ENCODE measurements around the gene MTMR10. TPM values are rescaled to one million over a fixed set of nuclear protein-coding genes. Genes with fewer than 3 reads are reported as not detected.

Gene MTMR10
- total and polyA plus RNA-seq, 2 donors: 17.2 to 19.8 TPM

GRCh38 chr15:31031471-31032067 is 40.1 kb upstream of the MTMR10 start:
- no peaks in the 10 kb centered on the region for H3K27me3 ChIP-seq (ENCODE audit: control insufficient read depth in 2 of 2, insufficient read depth in 1 of 2, low read length in 1 of 2)
- WGBS: 97% methylated on average over 3 of the region's 3 CpGs
- no peaks in the 10 kb centered on the region for H3K9me3 ChIP-seq (ENCODE audit: control insufficient read depth in 2 of 2, insufficient read depth in 1 of 2, low read length in 1 of 2)
- no peak for DNase-seq (ENCODE audit: low read depth in 6 of 9, low spot score in 9 of 9)
- H3K4me3 ChIP-seq (ENCODE audit: low read length in 2 of 2): no peak overlapping the region
- no peak overlapping the region for H3K27ac ChIP-seq (ENCODE audit: low read depth in 1 of 2, low read length in 1 of 2)
- H3K4me1 ChIP-seq (ENCODE audit: control insufficient read depth in 2 of 2, insufficient read depth in 2 of 2, low read length in 2 of 2): no peaks in the 10 kb centered on the region
- no peaks in the 10 kb centered on the region for H3K36me3 ChIP-seq (ENCODE audit: control insufficient read depth in 2 of 2, insufficient read depth in 2 of 2, low read length in 1 of 2)

DNA sequence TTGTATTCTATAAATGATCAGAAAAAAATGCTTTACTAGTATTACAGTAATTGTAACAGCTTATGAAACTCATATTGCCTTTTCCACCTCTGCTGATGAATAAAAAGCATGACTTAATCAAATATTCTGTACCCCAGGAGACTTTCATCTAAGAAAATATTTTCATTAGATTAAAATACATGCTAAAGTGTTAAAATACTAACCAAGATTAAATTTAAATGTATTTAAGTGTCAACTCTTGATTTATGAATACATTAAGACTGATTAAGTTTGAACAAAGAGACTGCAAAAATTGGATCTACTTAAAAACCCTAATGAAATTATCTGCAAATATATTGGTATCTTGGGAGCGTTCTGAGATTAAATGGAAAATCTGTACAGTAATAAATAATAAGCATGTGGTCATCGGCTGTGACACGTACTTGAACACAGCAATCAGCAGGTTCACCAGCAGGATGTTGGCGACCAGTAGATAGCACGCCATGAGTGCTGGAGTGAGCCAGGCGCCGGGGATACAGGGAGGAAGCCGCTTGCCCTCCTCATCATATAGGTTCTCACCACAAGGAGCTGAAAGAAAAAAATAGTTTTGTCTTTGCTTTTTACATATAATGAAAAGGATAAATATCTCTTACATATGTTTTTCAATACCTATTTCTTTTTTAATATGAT is 36.6 kb upstream of the MTMR10 start:
- Histone ChIP-seq H3K27me3 (ENCODE audit: control insufficient read depth in 2 of 2, insufficient read depth in 1 of 2, low read length in 1 of 2) (no peaks in the 10 kb centered on the region), H3K4me3 (ENCODE audit: low read length in 2 of 2) (no peak overlapping the region), H3K36me3 (ENCODE audit: control insufficient read depth in 2 of 2, insufficient read depth in 2 of 2, low read length in 1 of 2) (no peaks in the 10 kb centered on the region), H3K27ac (ENCODE audit: low read depth in 1 of 2, low read length in 1 of 2) (no peak overlapping the region), H3K4me1 (ENCODE audit: control insufficient read depth in 2 of 2, insufficient read depth in 2 of 2, low read length in 2 of 2) (no peaks in the 10 kb centered on the region), H3K9me3 (ENCODE audit: control insufficient read depth in 2 of 2, insufficient read depth in 1 of 2, low read length in 1 of 2) (no peaks in the 10 kb centered on the region)
- DNase-seq (ENCODE audit: low read depth in 6 of 9, low spot score in 9 of 9): no peak
- 39% methylated on average over 8 of the region's 8 CpGs for WGBS

- no peak for DNase-seq (ENCODE audit: low read depth in 6 of 9, low spot score in 9 of 9)
- 98% methylated on average over 25 of the region's 25 CpGs for WGBS
- Histone ChIP-seq H3K27ac (ENCODE audit: low read depth in 1 of 2, low read length in 1 of 2) (no peak overlapping the region), H3K27me3 (ENCODE audit: control insufficient read depth in 2 of 2, insufficient read depth in 1 of 2, low read length in 1 of 2) (no peaks in the 10 kb centered on the region), H3K36me3 (ENCODE audit: control insufficient read depth in 2 of 2, insufficient read depth in 2 of 2, low read length in 1 of 2) (no peaks in the 10 kb centered on the region), H3K4me1 (ENCODE audit: control insufficient read depth in 2 of 2, insufficient read depth in 2 of 2, low read length in 2 of 2) (no peaks in the 10 kb centered on the region), H3K4me3 (ENCODE audit: low read length in 2 of 2) (no peak overlapping the region), H3K9me3 (ENCODE audit: control insufficient read depth in 2 of 2, insufficient read depth in 1 of 2, low read length in 1 of 2) (no peaks in the 10 kb centered on the region)
Measured at GRCh38 chr15:31025996-31026395, 34.6 kb upstream of the MTMR10 start.

- Histone ChIP-seq H3K4me3 (ENCODE audit: low read length in 2 of 2) (no peak overlapping the region), H3K36me3 (ENCODE audit: control insufficient read depth in 2 of 2, insufficient read depth in 2 of 2, low read length in 1 of 2) (no peaks in the 10 kb centered on the region), H3K4me1 (ENCODE audit: control insufficient read depth in 2 of 2, insufficient read depth in 2 of 2, low read length in 2 of 2) (no peaks in the 10 kb centered on the region), H3K27ac (ENCODE audit: low read depth in 1 of 2, low read length in 1 of 2) (no peak overlapping the region), H3K9me3 (ENCODE audit: control insufficient read depth in 2 of 2, insufficient read depth in 1 of 2, low read length in 1 of 2) (no peaks in the 10 kb centered on the region), H3K27me3 (ENCODE audit: control insufficient read depth in 2 of 2, insufficient read depth in 1 of 2, low read length in 1 of 2) (no peaks in the 10 kb centered on the region)
- WGBS: 76% methylated on average over 3 of the region's 3 CpGs
- DNase-seq (ENCODE audit: low read depth in 6 of 9, low spot score in 9 of 9): no peak
Measured at GRCh38 chr15:31024979-31025378, 33.6 kb upstream of the MTMR10 start.

GRCh38 chr15:31024330-31024729 is 32.9 kb upstream of the MTMR10 start:
- DNase-seq (ENCODE audit: low read depth in 6 of 9, low spot score in 9 of 9): peak in 1 of 9 donors; percentile 6
- H3K27ac ChIP-seq (ENCODE audit: low read depth in 1 of 2, low read length in 1 of 2): no peak overlapping the region
- H3K4me3 ChIP-seq (ENCODE audit: low read length in 2 of 2): no peak overlapping the region
- no peaks in the 10 kb centered on the region for H3K4me1 ChIP-seq (ENCODE audit: control insufficient read depth in 2 of 2, insufficient read depth in 2 of 2, low read length in 2 of 2)
- no peaks in the 10 kb centered on the region for H3K27me3 ChIP-seq (ENCODE audit: control insufficient read depth in 2 of 2, insufficient read depth in 1 of 2, low read length in 1 of 2)
- H3K36me3 ChIP-seq (ENCODE audit: control insufficient read depth in 2 of 2, insufficient read depth in 2 of 2, low read length in 1 of 2): no peaks in the 10 kb centered on the region
- H3K9me3 ChIP-seq (ENCODE audit: control insufficient read depth in 2 of 2, insufficient read depth in 1 of 2, low read length in 1 of 2): no peaks in the 10 kb centered on the region
- WGBS: 78% methylated on average over 5 of the region's 5 CpGs

DNA sequence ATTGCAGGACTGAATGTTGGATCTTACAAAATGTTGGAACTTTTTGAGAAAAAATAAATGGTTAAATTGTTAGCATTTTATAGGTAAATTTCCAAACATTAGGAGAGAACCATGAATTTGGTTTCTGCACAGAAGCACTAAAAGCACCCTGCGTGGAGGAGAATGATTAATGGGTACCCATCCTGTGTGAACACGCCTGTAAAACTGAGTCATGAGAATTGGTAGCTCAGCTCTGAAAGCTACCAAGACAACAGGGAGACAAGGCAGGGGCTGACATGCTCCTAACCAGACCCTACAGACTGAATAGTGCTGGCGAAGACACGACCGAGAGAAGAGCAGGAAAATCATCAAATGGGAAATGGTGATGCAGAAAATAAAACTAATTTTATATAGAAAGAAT is 32.4 kb upstream of the MTMR10 start:
- DNase-seq (ENCODE audit: low read depth in 6 of 9, low spot score in 9 of 9): no peak
- H3K27ac ChIP-seq (ENCODE audit: low read depth in 1 of 2, low read length in 1 of 2): no peak overlapping the region
- no peaks in the 10 kb centered on the region for H3K4me1 ChIP-seq (ENCODE audit: control insufficient read depth in 2 of 2, insufficient read depth in 2 of 2, low read length in 2 of 2)
- no peak overlapping the region for H3K4me3 ChIP-seq (ENCODE audit: low read length in 2 of 2)
- H3K27me3 ChIP-seq (ENCODE audit: control insufficient read depth in 2 of 2, insufficient read depth in 1 of 2, low read length in 1 of 2): no peaks in the 10 kb centered on the region
- H3K36me3 ChIP-seq (ENCODE audit: control insufficient read depth in 2 of 2, insufficient read depth in 2 of 2, low read length in 1 of 2): no peaks in the 10 kb centered on the region
- WGBS: 96% methylated on average over 5 of the region's 5 CpGs
- H3K9me3 ChIP-seq (ENCODE audit: control insufficient read depth in 2 of 2, insufficient read depth in 1 of 2, low read length in 1 of 2): no peaks in the 10 kb centered on the region

DNA sequence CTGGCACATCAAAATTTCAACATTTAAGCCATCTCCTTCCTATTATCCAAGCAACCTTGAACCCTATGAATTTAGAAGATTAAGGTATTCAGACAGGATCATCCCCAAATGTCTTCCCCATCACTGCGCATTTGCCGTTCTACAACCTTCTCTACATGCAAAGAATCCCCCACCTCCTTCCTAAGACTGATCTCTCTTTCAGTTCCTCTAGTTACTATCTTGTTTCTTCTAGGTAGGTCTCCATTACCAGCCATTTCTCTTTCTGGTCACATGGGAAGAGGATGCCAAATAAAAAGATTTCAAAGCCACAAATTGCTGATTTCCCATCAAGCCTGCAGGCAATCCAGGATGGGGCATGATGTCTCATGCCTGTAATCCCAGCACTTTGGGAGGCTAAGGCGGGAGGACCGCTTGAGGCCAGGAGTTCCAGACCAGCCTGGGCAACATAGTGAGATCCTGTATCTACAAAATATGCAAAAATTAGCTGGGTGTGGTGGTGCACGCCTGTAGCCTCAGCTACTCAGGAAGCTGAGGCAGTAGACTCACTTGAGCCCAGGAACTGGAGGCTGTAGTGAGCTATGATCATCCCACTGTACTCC is 29.7 kb upstream of the MTMR10 start:
- H3K4me3 ChIP-seq (ENCODE audit: low read length in 2 of 2): no peak overlapping the region
- WGBS: 98% methylated on average over 5 of the region's 5 CpGs

GRCh38 chr15:31020542-31020941 is 29.1 kb upstream of the MTMR10 start:
- no peaks in the 10 kb centered on the region for H3K9me3 ChIP-seq (ENCODE audit: control insufficient read depth in 2 of 2, insufficient read depth in 1 of 2, low read length in 1 of 2)
- WGBS: 99% methylated on average over 5 of the region's 5 CpGs
- DNase-seq (ENCODE audit: low read depth in 6 of 9, low spot score in 9 of 9): no peak
- H3K36me3 ChIP-seq (ENCODE audit: control insufficient read depth in 2 of 2, insufficient read depth in 2 of 2, low read length in 1 of 2): no peaks in the 10 kb centered on the region
- H3K4me3 ChIP-seq (ENCODE audit: low read length in 2 of 2): no peak overlapping the region
- H3K27me3 ChIP-seq (ENCODE audit: control insufficient read depth in 2 of 2, insufficient read depth in 1 of 2, low read length in 1 of 2): no peaks in the 10 kb centered on the region
- H3K4me1 ChIP-seq (ENCODE audit: control insufficient read depth in 2 of 2, insufficient read depth in 2 of 2, low read length in 2 of 2): no peaks in the 10 kb centered on the region
- no peak overlapping the region for H3K27ac ChIP-seq (ENCODE audit: low read depth in 1 of 2, low read length in 1 of 2)

More for the DNA sequence above, 29.7 kb upstream of the MTMR10 start:
- Histone ChIP-seq H3K27ac (ENCODE audit: low read depth in 1 of 2, low read length in 1 of 2) (no peak overlapping the region), H3K9me3 (ENCODE audit: control insufficient read depth in 2 of 2, insufficient read depth in 1 of 2, low read length in 1 of 2) (no peaks in the 10 kb centered on the region), H3K36me3 (ENCODE audit: control insufficient read depth in 2 of 2, insufficient read depth in 2 of 2, low read length in 1 of 2) (no peaks in the 10 kb centered on the region), H3K4me1 (ENCODE audit: control insufficient read depth in 2 of 2, insufficient read depth in 2 of 2, low read length in 2 of 2) (no peaks in the 10 kb centered on the region), H3K27me3 (ENCODE audit: control insufficient read depth in 2 of 2, insufficient read depth in 1 of 2, low read length in 1 of 2) (no peaks in the 10 kb centered on the region)
- DNase-seq (ENCODE audit: low read depth in 6 of 9, low spot score in 9 of 9): no peak

DNA sequence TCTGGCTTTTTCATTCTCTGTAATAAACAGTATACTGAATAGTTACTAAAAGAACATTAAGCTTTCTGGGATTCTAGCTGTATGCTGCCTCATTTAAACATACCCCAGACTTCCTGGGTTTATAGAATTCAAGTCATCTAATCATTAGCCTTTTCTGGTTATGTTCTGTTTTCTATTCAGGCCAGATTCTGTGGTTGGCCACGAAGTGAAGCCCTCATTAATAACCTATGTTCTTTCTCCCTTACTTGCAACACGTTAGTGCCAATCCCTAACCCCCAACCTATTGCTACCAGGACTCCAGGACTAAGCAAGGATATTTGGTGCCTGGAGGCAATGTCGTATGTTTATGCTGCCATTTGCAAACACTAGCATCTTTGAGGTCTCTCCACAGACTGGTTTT is 28.6 kb upstream of the MTMR10 start:
- Histone ChIP-seq H3K27ac (ENCODE audit: low read depth in 1 of 2, low read length in 1 of 2) (no peak overlapping the region), H3K9me3 (ENCODE audit: control insufficient read depth in 2 of 2, insufficient read depth in 1 of 2, low read length in 1 of 2) (no peaks in the 10 kb centered on the region), H3K27me3 (ENCODE audit: control insufficient read depth in 2 of 2, insufficient read depth in 1 of 2, low read length in 1 of 2) (no peaks in the 10 kb centered on the region), H3K36me3 (ENCODE audit: control insufficient read depth in 2 of 2, insufficient read depth in 2 of 2, low read length in 1 of 2) (no peaks in the 10 kb centered on the region), H3K4me3 (ENCODE audit: low read length in 2 of 2) (no peak overlapping the region), H3K4me1 (ENCODE audit: control insufficient read depth in 2 of 2, insufficient read depth in 2 of 2, low read length in 2 of 2) (no peaks in the 10 kb centered on the region)
- WGBS: 96% methylated on average over 3 of the region's 3 CpGs
- DNase-seq (ENCODE audit: low read depth in 6 of 9, low spot score in 9 of 9): no peak

Measured in thymus (tissue), 11 donors.